PFSK-1 (cell line): ENCODE data around the gene AMHR2.

Source experiments
- FOXP2 ChIP-seq: optimal IDR thresholded peaks from 2 replicates; pipeline ENCODE3; 2011; ENCODE audit warnings: borderline replicate concordance, control low read depth, inconsistent platforms; ENCODE audit not compliant: insufficient read depth; ENCODE audit errors: extremely low read length, extremely low read depth
- POLR2AphosphoS5 ChIP-seq: IDR thresholded peaks from 2 replicates; pipeline ENCODE4 v1.6.1; 2012; ENCODE audit warnings: low read depth, mild to moderate bottlenecking, control low read depth, low read length, moderate library complexity
- REST ChIP-seq, 2 experiments: IDR thresholded peaks; 2 replicates each; pipeline versions ENCODE4 v1.6.1 to v1.8.0; 2011 to 2012; ENCODE audit warnings: low read depth in 2 of 2, low read length in 2 of 2, control low read depth in 1 of 2, inconsistent platforms in 1 of 2, mild to moderate bottlenecking in 1 of 2, moderate library complexity in 1 of 2; ENCODE audit not compliant: insufficient read depth in 1 of 2
- SIN3A ChIP-seq: IDR thresholded peaks from 2 replicates; pipeline ENCODE4 v1.6.1; 2012; ENCODE audit warnings: mild to moderate bottlenecking, low read length, moderate library complexity, borderline replicate concordance; ENCODE audit not compliant: insufficient read depth
- TAF1 ChIP-seq: IDR thresholded peaks from 2 replicates; pipeline ENCODE4 v1.6.1; 2012; ENCODE audit warnings: low read length, control low read depth, borderline replicate concordance; ENCODE audit not compliant: insufficient read depth

The AMHR2 gene

GRCh38 chr12:53430116-53430515, 6.5 kb downstream of the AMHR2 start:
- TF ChIP-seq SIN3A (no peak), POLR2AphosphoS5 (no peak), TAF1 (no peak), REST (IDR thresholded peaks at IDR 0.05; ENCODE audit: insufficient read depth in 1 of 2, low read depth in 2 of 2, low read length in 2 of 2) (no peak), FOXP2 (no peak)

GRCh38 chr12:53431187-53431586, 7.5 kb downstream of the AMHR2 start:
- TF ChIP-seq SIN3A (no peak), POLR2AphosphoS5 (no peak), FOXP2 (no peak), REST (IDR thresholded peaks at IDR 0.05; ENCODE audit: insufficient read depth in 1 of 2, low read depth in 2 of 2, low read length in 2 of 2) (no peak), TAF1 (no peak)

GRCh38 chr12:53441040-53441833, 17.6 kb downstream of the AMHR2 start, which contains the start of gene PRR13:
TSS of gene PRR13 (plus strand) at chr12:53441734. CDS start at chr12:53442715, 981 bp downstream.
- TF ChIP-seq POLR2AphosphoS5 (peak; percentile 96), FOXP2 (no peak), TAF1 (peak; percentile 93; the same call in 1 of the 2 replicates), REST (IDR thresholded peaks at IDR 0.05; ENCODE audit: insufficient read depth in 1 of 2, low read depth in 2 of 2, low read length in 2 of 2) (no peak), SIN3A (peak; percentile 73; the same call in 1 of the 2 replicates)

GRCh38 chr12:53443955-53444354, 20.3 kb downstream of the AMHR2 start:
- TF ChIP-seq REST (IDR thresholded peaks at IDR 0.05; ENCODE audit: insufficient read depth in 1 of 2, low read depth in 2 of 2, low read length in 2 of 2) (no peak), FOXP2 (no peak), SIN3A (no peak), POLR2AphosphoS5 (no peak), TAF1 (no peak)
